GM19438 (cell line): Measurements from ENCODE around the gene CPEB3.
A peak's percentile ranks its signal among the peaks of the same experiment; 100 is the strongest.
"Not testable (repeated sequence)": the region's sequence is repeated elsewhere in the genome, so short reads cannot be mapped to it uniquely, and the experiment has no call there.

Experiments
- ATAC-seq: cut with Tn5 transposase; IDR thresholded peaks from one replicate; pipeline ENCODE4 v1.9.1; 2021; ENCODE audit warnings: low read depth; ENCODE audit not compliant: unreplicated experiment

CPEB3 gene

DNA sequence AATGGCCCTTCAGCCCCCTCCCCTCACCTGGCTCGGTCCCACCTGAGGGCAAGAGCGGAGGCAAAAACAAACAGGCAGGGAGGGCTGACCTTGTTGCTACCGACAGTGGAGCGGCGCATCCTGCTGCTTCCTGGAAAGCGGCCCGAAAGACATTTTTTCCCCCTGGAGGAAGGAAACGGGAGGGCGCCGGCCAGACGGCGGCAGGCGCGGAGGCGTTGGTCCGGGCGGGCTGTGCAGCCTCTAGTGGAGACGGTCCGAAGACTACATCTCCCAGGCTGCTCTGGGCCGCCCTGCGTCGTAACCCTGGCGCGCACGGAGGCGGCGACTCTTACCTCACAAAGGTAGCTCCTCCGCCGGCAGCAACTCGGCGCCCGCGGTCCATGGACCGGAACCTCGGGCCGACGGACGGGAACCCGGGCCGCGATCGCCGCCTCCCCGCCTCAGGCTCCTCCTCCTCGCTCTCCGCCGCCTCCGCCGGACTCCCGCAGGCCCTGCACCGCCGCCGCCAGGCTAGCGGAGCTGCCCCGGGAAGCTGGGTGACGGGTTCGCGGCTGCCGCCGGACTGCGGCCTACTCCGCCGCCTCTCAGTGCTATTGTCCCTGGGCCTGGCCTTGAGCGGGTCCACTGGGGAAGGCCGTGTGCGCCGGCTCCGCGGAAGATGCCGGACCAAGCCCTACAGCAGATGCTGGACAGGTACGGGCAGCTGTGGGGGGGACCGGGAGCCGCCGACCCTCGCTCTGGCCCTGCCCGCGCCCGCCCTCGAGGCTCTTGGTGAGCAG, at the start of gene CPEB3, which contains the start of gene MARCHF5:
Gene CPEB3, minus strand, starts transcription at position 242 of the 779 bp plus-strand sequence. CDS start 50,728 bp downstream, outside the sequence.
Gene MARCHF5, plus strand, starts transcription at position 331 of the 779 bp plus-strand sequence. Its CDS starts 328 bp downstream, at position 659.
- ATAC-seq: peak; percentile 96

DNA sequence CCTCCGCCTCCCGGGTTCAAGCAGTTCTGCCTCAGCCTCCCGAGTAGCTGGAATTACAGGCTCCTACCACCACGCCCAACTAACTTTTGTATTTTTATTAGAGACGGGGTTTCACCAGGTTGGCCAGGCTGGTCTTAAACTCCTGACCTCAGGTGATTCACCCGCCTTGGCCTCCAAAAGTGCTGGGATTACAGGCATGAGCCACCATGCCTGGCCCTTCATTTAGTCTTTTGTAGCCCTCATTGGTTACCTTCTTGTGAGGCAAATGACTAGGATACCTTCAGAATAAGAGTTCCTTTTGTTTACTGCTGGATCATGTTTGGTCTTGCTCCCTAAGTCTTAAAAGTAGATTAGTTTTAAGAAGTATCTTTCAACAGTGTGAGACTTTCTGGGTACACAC, 39.0 kb upstream of the CPEB3 start:
- not testable (repeated sequence) for ATAC-seq

- ATAC-seq: no peak
Measured at GRCh38 chr10:92328993-92329392, 38.1 kb upstream of the CPEB3 start.

GRCh38 chr10:92327445-92328433, 36.9 kb upstream of the CPEB3 start:
- ATAC-seq: no peak

DNA sequence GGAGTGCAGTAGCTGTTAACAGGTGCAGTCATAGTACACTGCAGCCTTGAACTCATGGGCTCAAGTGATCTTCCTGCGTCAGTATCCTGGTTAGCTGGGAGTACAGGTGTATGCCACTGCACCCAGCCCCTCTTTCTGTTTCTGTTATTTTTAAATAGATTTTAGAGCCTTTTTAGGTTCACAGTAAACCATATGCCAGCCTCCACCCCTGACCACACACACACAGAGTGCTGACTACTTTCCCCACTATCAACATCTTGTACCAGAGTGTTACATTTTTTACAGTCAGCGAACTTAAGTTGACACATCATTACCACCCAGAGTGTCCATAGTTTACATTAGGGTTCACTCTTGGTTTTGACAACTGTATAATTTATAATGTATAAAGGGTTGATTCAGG, 32.2 kb upstream of the CPEB3 start:
- no peak for ATAC-seq

DNA sequence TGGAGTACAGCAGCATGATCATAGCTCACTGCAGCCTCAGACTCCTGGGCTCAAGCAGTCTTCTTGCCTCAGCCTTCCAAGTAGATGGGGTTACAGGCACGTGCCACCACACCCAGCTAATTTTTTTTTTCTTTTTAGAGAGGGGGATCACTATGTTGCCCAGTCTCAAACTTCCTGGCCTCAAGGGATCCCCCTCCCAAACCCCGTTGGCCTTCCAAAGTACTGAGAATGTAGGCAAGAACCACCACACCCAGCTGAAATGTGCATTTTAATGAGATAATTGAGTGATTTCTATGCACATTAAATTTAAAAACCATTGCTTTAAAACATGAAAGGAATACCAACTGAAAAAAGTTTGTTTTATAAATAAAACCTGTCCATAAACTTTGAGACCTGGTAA, 25.7 kb upstream of the CPEB3 start:
- no peak for ATAC-seq

DNA sequence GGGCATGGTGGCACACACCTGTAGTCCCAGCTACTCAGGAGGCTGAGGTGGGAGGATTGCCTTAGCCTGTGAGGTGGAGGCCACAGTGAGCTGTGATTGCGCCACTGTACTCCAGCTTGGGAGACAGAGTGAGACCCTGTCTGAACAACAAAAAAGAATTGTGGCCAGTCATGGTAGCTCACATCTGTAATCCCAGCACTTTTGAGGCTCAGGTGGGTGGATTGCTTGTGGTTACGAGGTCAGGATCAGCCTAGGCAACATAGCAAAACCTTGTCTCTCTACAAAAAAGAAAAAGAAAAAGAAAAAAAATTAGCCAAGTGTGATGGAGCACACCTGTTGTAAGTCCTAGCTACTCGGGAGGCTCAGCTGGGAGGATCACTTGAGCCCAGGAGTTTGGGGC, 22.9 kb upstream of the CPEB3 start:
- no peak for ATAC-seq

DNA sequence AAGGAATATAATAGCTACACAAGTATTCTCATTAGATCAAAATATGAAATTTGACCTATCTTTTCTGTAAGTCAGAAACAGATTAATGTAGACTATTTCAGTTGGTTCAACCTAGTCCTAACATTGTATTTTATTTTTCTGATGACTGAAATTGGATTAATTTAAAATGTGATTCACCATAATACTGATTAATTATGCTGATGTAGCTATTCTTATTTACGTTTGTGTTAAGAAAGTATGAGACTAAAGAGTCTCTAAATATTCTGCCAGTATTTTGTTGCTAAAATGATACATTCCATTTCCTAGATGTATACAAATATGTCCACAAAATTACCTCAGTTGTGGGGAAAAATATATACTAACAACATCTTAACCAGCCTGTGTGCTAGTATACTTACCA, 18.4 kb upstream of the CPEB3 start:
- ATAC-seq: no peak

DNA sequence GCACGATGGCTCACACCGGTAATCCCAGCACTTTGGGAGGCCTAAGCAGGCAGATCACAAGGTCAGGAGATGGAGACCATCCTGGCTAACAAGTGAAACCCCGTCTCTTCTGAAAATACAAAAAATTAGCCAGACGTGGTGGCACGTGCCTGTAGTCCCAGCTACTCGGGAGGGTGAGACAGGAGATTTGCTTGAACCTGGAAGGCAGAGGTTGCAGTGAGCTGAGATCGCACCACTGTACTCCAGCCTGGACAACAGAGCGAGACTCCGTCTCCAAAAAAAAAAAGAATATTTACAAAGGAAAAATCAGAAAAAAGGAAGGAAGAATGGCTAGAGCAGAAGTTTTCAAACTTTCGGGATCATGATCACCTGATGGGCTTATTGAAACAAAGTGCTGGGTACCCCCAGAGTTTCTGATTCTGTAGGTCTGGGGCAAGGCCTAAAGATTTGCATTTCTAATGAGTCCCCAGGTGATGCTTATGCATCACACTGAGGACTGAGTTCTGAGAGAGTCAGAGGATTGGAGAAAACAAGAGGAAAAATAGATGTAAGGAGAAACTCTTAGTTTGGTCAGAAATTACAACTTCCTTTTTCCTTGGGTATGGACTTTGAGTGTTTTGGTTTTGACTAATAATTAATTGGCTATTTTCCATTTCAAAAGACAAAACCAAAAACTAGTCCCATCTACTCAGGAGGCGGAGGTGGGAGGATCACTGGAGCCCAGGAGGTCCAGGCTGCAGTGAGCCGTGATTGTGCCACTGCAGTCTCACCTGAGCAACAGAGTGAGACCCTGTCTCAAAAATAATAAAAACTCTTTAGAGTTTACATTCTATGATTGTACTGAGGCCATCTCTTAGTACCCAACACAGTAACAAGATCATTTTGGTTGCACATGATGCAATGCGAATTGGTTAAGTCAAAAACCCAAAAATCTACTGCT, 14.5 kb upstream of the CPEB3 start:
- ATAC-seq: no peak

- no peak for ATAC-seq
Measured at GRCh38 chr10:92304061-92304460, 13.2 kb upstream of the CPEB3 start.

DNA sequence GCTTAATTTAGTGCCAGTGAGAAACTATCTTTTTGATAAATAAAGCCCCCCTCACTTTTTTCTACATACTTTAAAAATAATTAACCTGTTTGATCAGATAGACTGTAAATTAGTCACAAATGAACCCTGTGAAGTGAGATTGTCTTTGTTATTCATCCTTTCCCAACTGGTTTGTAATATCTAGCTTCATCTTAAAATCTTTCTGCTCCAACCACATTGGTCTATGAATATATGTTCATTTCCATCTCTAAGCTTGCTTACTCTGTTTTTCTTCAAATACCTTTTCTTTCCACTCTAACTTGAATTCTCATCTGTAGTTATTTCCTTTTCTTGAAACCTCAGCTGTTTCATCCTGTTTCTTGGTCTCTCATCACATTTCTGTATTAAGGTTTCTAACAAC, 12.2 kb upstream of the CPEB3 start:
- ATAC-seq: no peak

GRCh38 chr10:92298487-92298886, 7.6 kb upstream of the CPEB3 start:
- ATAC-seq: no peak

DNA sequence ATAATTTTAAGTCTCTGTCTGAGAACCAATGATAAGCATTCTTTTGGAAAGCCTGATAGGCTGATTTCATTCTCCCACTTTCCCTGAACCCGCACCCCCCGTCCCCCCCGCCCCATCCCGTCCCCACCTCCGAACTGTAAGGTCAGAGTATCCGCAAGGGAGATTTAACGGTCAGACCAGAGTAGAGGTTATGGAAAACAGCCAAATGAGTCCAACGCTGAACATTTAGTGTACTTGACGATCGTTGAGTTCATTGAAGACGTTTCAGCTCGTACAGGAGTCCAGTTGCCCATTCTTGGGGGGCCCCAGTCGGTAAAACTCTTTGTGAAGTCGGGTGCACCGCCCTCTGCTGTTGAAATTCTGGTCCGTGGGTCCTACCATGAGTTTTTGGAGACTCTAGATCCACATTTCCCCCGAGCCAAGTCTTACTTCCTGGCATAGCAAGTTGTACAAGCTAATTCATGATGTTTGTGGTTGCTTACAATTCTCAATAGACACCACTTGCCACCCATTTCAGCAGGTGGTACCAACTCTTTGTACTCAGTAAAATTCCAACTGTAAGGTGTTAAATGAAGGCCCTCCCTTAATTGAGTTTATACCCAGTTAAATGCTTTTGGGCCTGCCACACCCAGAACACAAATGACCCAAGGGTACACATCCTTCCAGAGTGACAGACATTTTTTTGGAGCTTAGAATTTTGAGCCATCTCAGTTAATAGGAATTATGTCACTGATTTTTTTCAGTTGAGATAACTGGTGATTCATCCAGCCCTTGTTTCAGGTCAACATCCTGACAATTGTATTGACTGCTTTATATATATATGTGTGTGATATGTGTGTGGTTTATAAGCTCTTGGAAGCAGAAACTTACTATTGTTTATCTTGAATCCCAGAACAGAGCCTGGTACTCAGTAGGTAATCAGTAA, 1.3 kb upstream of the CPEB3 start:
- ATAC-seq: no peak

DNA sequence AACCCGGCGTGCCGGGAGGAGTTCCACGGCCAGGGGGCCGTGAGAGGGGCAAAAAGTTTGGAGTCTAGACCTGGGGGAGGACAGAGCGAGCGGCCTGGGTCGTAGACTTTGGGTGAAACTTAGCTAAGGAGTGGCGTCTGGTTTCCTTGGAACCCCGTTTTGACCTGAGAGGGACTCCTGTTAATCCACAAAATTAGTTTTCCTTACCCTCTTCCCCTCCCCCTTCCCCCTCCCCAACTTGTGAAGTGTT, 663 bp upstream of the CPEB3 start:
- no peak for ATAC-seq

- ATAC-seq: peak; percentile 8
Measured at GRCh38 chr10:92290076-92290836, 622 bp downstream of the CPEB3 start.

GRCh38 chr10:92284112-92284704, 6.7 kb downstream of the CPEB3 start:
- ATAC-seq: no peak

DNA sequence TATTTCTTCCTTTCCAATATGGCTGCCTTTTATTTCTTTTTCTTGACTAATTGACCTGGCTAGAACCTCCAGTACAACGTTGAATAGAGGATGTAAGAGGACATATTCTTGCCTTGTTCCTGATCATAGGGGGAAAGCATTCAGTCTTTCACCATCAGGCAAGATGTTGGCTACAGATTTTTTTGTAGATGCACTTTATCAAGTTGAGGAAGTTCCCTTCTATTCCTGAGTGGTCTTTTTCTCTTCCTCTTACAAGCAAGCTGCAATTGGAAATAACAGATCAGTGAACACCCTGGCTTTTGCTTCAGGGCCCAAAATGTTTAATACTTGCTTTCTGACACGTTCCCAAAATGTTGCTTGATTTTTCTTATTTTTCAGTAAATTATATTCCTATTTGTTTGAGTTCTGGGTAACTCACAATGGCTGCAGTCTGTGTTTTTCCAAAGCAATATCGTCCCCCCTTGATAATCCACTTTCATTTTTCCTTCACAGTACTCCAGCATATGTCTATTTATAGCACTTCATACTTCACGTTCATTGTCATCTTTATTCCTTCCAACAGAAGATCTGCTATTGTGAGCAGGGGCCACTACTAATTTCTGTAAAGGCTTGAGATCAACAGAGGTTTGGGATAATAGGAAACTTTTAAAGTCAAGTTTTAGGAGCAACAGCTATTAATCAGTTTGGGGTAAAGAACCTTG, 11.7 kb downstream of the CPEB3 start:
- no peak for ATAC-seq

GRCh38 chr10:92274071-92274470, 16.8 kb downstream of the CPEB3 start:
- ATAC-seq: no peak
